ENCODE measurements around the gene IGF1.
A peak's percentile ranks its signal among the peaks of the same experiment; 100 is the strongest.

Gene IGF1

GRCh38 chr12:102496591-102496990 lies 16.2 kb upstream of the IGF1 start:
- ATAC-seq = no peak

- no peak for ATAC-seq
Observed at GRCh38 chr12:102487226-102487625, 6.9 kb upstream of the IGF1 start.

- no peak for ATAC-seq
Observed at GRCh38 chr12:102486153-102486552, 5.8 kb upstream of the IGF1 start.

- peak; percentile 82 to 83 for ATAC-seq
Observed at GRCh38 chr12:102484428-102484958, 4.1 kb upstream of the IGF1 start.

GRCh38 chr12:102484017-102484416 lies 3.7 kb upstream of the IGF1 start:
- ATAC-seq = peak in 1 of 2 donors; percentile 2

- peak; percentile 40 to 46 for ATAC-seq
Observed at GRCh38 chr12:102483466-102483865, 3.1 kb upstream of the IGF1 start.

GRCh38 chr12:102481705-102482425 lies 1.5 kb upstream of the IGF1 start:
- ATAC-seq = no peak

- ATAC-seq = no peak
Observed at GRCh38 chr12:102479939-102480338, 424 bp downstream of the IGF1 start.

DNA sequence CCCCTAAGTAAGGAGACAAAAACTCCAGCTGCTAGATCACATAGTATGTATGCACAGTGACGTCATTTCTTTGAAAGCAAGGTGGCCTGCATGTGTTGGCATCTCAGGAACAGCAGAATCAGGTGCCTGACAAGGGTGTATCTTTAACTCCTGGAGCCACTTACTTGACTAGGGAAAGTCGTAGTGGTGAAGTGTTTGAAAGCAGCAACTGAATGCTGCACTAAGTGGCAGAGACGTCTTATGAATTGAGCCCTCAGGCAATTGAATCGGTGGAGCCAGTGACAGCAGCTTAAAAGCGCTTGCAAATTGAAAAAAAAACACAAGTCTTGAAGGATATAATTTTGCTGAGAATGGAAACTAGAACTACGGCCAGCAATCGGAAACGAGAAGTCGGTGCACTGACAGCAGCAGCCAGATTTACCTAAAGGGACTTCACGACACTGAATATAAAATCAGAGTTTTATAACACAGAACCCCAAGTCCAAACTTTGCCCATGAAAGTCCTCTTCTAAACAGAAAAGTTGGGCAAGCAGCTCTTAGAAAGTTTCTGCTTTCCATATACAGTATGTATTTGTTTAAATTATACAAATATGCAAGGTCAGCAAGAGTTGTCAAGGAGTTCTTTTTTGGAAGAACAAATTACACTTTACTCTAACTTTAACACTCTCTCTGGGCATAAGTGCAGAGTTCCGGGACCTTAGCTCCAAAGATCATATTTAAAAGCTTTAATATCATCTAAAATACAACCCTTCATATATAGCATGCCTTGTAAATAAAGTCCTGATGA lies 1.1 kb downstream of the IGF1 start:
- peak in 1 of 2 donors; percentile 11 for ATAC-seq

- ATAC-seq = peak; percentile 50 to 59
Observed at GRCh38 chr12:102478405-102479098, 1.8 kb downstream of the IGF1 start.

- ATAC-seq = no peak
Observed at GRCh38 chr12:102475355-102475754, 5.0 kb downstream of the IGF1 start.

- peak; percentile 55 to 67 for ATAC-seq
Observed at GRCh38 chr12:102474438-102475064, 5.8 kb downstream of the IGF1 start.

GRCh38 chr12:102472496-102472895 lies 7.9 kb downstream of the IGF1 start:
- no peak for ATAC-seq

DNA sequence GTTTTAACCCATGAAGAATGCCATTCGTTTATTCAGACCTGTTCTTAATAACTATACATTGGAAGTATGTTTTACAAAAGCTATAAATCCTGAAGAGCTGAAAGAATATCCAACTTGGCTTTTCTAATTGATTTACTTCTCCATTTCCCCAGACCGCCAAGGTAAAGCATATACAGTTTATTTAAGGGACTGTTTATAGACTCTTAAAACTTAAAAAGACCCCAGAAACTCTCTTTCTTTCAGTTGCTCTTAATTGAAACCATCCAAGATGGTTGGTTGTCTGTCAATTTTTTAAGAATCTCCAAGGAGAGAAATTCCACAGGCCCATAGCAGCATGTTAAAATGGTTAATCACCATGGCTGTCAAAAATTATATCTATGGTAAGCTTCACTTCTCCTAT lies 8.8 kb downstream of the IGF1 start:
- no peak for ATAC-seq

DNA sequence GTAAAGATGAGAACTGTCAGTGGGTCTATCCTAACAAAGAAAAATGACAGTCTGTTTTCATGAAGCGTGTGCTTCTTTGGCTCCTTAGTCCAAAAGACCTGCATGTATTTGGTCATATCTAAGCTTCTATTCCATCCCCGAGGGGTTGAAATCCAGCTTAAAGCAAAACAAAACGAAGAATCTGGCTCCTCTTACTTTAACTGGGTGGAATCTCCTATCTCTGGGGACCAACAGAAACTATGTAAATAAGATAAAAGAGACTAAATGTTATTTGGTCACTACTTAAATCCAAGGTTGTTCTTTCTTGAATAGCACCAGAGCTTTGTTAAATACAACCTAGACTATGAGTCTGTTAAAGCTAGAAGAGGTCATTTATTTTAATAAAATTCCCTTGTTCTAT lies 9.4 kb downstream of the IGF1 start:
- ATAC-seq = no peak

GRCh38 chr12:102468261-102468915 lies 12.0 kb downstream of the IGF1 start:
- ATAC-seq = no peak

GRCh38 chr12:102465762-102466560 lies 14.4 kb downstream of the IGF1 start:
- no peak for ATAC-seq

DNA sequence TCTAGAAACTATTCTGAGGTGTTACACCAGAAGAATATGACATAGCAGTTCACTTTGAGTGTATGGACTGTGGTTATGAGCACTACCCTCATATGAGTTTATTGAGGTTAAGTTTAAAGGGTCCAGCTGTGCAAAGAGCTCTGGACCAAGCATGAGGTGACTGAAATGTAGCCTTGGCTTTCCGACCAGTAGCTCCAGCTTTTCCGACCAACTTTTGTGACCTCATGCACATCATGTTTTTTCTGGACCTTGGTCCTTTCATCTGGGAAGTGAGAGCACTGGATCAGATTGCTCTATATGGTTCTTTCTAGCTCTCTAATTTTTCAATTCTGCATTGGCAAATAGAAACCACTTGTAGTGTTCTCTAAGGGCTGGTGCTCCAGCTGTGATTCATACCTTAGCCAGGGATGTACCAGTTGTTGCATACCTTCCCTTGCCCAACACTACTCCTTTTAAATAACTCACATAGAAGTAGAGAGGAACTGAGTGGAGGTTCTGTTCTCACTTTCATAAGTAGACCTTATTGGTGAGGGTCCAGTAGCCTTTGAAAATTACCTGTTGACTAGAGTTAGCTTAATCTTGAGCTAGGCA lies 16.6 kb downstream of the IGF1 start:
- ATAC-seq = no peak

DNA sequence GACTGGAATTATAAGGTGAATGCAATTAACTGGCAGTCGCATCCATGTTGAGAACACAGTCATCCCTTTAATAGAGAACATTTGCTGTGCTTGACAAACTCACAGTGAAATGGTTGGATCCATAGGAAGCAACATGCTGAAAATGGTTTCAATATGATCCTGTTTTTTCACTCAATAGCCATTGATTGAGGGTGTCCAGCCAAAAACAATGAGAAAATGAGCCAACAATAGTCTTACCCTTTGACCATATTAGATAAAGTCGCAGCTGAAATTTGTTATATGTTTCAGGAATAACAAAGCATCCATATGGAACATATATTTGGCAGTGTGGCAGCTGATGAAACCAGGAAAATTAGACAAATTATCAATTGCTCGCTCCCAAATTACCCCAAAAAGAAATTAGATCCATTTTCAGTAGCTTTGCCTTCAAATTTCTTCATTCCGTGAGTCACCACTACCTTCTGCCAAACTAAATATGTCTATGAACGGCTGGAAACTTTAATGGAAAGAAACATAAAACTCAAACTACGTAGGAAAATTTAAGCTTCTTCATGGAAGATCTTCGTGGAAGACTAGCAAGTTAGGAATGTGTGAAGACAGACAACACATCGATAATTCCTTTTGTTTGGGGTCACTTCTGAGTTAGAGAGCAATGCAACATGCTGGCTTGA lies 17.4 kb downstream of the IGF1 start:
- ATAC-seq = no peak

- ATAC-seq = no peak
Observed at GRCh38 chr12:102462386-102462785, 18.0 kb downstream of the IGF1 start.

All from activated CD4-positive, CD25-positive, alpha-beta regulatory T cell treated with anti-CD3 and anti-CD28 coated beads, Interleukin-2, amount 50 U/mL, for 24 hours (primary cell).